AG04450 (cell line): ENCODE measurements around the gene RRAS2. TPM values are rescaled to one million over a fixed set of nuclear protein-coding genes. Genes with fewer than 3 reads are reported as not detected.

Source experiments
- CTCF ChIA-PET: fragments of 300-600, 350-600 bp; formaldehyde crosslinking; extraction: SDS; loops from one replicate; lab custom pipeline; 2022; ENCODE audit warnings: antibody characterized with exemption, inconsistent platforms; lab: Charles Lee
- POLR2A ChIA-PET: fragments of 350-600 bp; formaldehyde crosslinking; extraction: SDS; loops from one replicate; lab custom pipeline; 2021; ENCODE audit warnings: antibody characterized with exemption, inconsistent platforms; lab: Yijun Ruan, JAX
- DNase-seq: peaks from one replicate; pipeline ENCODE4 v3.0.0-alpha.2; 2011; ENCODE audit warnings: low read depth, low spot score
- H3K27ac ChIP-seq: one replicate; pipeline ENCODE4 v1.5.1; 2012; ENCODE audit warnings: low read depth, low read length, control low read depth
- H3K27me3 ChIP-seq: one replicate; pipeline ENCODE4 v1.6.0; 2012; ENCODE audit warnings: low read length; ENCODE audit not compliant: control insufficient read depth, insufficient read depth
- H3K4me3 ChIP-seq: 2 replicates; pipeline ENCODE4 v1.5.1; 2011; ENCODE audit warnings: mild to moderate bottlenecking, low read depth, low read length, control low read depth
- H3K9me3 ChIP-seq: 2 replicates; pipeline ENCODE4 v1.5.1; 2012; ENCODE audit warnings: low read length; ENCODE audit not compliant: control insufficient read depth, insufficient read depth
- CTCF ChIP-seq: IDR thresholded peaks from 2 replicates; pipeline ENCODE4 v1.5.1; 2011; ENCODE audit warnings: low read depth, low read length, control low read depth, inconsistent platforms
- polyA plus RNA-seq: library from polyadenylated mRNA; depleted of rRNA; stranded (reverse); fragments of >200 nt; gene quantifications from 2 replicates; pipeline ENCODE4 v1.2.3, GENCODE V29; 2011

Gene RRAS2
- polyA plus RNA-seq, 1 experiment, result 95.8 TPM

- H3K27me3 ChIP-seq, result no peaks in the 10 kb centered on the region
- no peak overlapping the region for H3K27ac ChIP-seq
- TF ChIP-seq CTCF, result no peak
- no peak overlapping the region for H3K4me3 ChIP-seq
- CTCF ChIA-PET, result interaction anchor here (1.4 to 2.2 kb wide), 6 partner anchors 18 to 112 kb away, joined by 3 to 25 read pairs (median 6); no protein-coding TSS in a partner anchor
- POLR2A ChIA-PET, result interaction anchor here (0.8 kb wide), 1 partner anchor 79 kb away, joined by 5 read pairs; no protein-coding TSS in a partner anchor
- peak; percentile 48 for DNase-seq
- peaks cover 8% of the 10 kb centered on the region for H3K9me3 ChIP-seq
These were observed 16.1 kb downstream of the RRAS2 start for GRCh38 chr11:14342906-14343305.

GRCh38 chr11:14341968-14342367, 17.0 kb downstream of the RRAS2 start:
- Histone ChIP-seq H3K9me3 (peaks cover 7% of the 10 kb centered on the region), H3K27ac (no peak overlapping the region), H3K27me3 (no peaks in the 10 kb centered on the region), H3K4me3 (no peak overlapping the region)
- no peak for TF ChIP-seq CTCF
- POLR2A ChIA-PET, result interaction anchor here (1.2 kb wide), 1 partner anchor 80 kb away, joined by 3 read pairs; no protein-coding TSS in a partner anchor
- no peak for DNase-seq
- CTCF ChIA-PET, result interaction anchor here (0.8 to 2.2 kb wide), 7 partner anchors 13 to 113 kb away, joined by 3 to 25 read pairs (median 7); no protein-coding TSS in a partner anchor

- ChIA-PET CTCF (no interaction called here), POLR2A (interaction anchor here (0.7 kb wide), 1 partner anchor 82 kb away, joined by 3 read pairs; no protein-coding TSS in a partner anchor)
- no peak overlapping the region for H3K4me3 ChIP-seq
- peaks cover 4% of the 10 kb centered on the region; the same call in 1 of the 2 replicates for H3K9me3 ChIP-seq
- no peaks in the 10 kb centered on the region for H3K27me3 ChIP-seq
- DNase-seq, result no peak
- TF ChIP-seq CTCF, result no peak
- no peak overlapping the region for H3K27ac ChIP-seq
These were observed 18.3 kb downstream of the RRAS2 start for GRCh38 chr11:14340721-14341120.

GRCh38 chr11:14339356-14339755, 19.6 kb downstream of the RRAS2 start:
- no peak for DNase-seq
- Histone ChIP-seq H3K4me3 (no peak overlapping the region), H3K27ac (no peak overlapping the region), H3K9me3 (peaks cover 4% of the 10 kb centered on the region; the same call in 1 of the 2 replicates), H3K27me3 (no peaks in the 10 kb centered on the region)
- CTCF ChIA-PET, result interaction anchor here (1.7 kb wide), 1 partner anchor 31 kb away, joined by 4 read pairs; no protein-coding TSS in a partner anchor
- no peak for TF ChIP-seq CTCF
- POLR2A ChIA-PET, result interaction anchor here (0.6 kb wide), 1 partner anchor 83 kb away, joined by 3 read pairs; no protein-coding TSS in a partner anchor
